H1 (cell line): ENCODE measurements around the gene ACSM3. TPM values are rescaled to one million over a fixed set of nuclear protein-coding genes. Genes with fewer than 3 reads are reported as not detected.
A peak's percentile ranks its signal among the peaks of the same experiment; 100 is the strongest.

Source experiments
- CBX5 ChIP-seq: fragments of 300-800, 300-1000 bp; sonication (generic); IDR thresholded peaks from 2 replicates; pipeline ENCODE4 v1.7.1; 2016; ENCODE audit warnings: antibody characterized with exemption, low read length, low read depth
- CHD1 ChIP-seq: IDR thresholded peaks from 2 replicates; pipeline ENCODE4 v1.6.1; 2012; ENCODE audit warnings: low read depth, low read length, improper control_type of control experiment
- CREB1 ChIP-seq: IDR thresholded peaks from 2 replicates; pipeline ENCODE4 v1.6.1; 2012; ENCODE audit warnings: inconsistent platforms
- KDM1A ChIP-seq: fragments of 200-600, 300-600 bp; sonication (generic); IDR thresholded peaks from 2 replicates; pipeline ENCODE4 v1.7.1; 2016; ENCODE audit warnings: mild to moderate bottlenecking, low read length, borderline replicate concordance
- MAX ChIP-seq: IDR thresholded peaks from 2 replicates; pipeline ENCODE4 v1.6.1; 2012; ENCODE audit warnings: inconsistent platforms
- NANOG ChIP-seq: IDR thresholded peaks from 2 replicates; pipeline ENCODE4 v1.6.1; 2011; ENCODE audit warnings: low read length, low read depth, mild to moderate bottlenecking, inconsistent platforms; ENCODE audit not compliant: insufficient read depth, poor library complexity, severe bottlenecking
- NRF1 ChIP-seq: IDR thresholded peaks from 2 replicates; pipeline ENCODE4 v1.6.1; 2011; ENCODE audit warnings: mild to moderate bottlenecking, low read depth, low read length, improper control_type of control experiment
- TCF12 ChIP-seq: IDR thresholded peaks from 2 replicates; pipeline ENCODE4 v1.6.1; 2011; ENCODE audit warnings: low read depth, mild to moderate bottlenecking, low read length
- YY1 ChIP-seq: IDR thresholded peaks from 2 replicates; pipeline ENCODE4 v1.6.1; 2011; ENCODE audit warnings: low read depth, mild to moderate bottlenecking, low read length
- polyA plus RNA-seq, 7 experiments: library from polyadenylated mRNA; depleted of rRNA in 3 of 7; stranded (reverse) in 5 of 7; unstranded in 2 of 7; fragments of >200 nt in 5 of 7; fragments of 200-250 nt in 2 of 7; gene quantifications; 1 replicate in 5 of 7; 2 replicates in 1 of 7; 4 replicates in 1 of 7; pipeline versions ENCODE4 v1.2.1 to v1.2.3, GENCODE V29; 2011 to 2013; ENCODE audit warnings: missing spikeins in 2 of 7, mixed read lengths in 2 of 7
- total RNA-seq: library from RNA; stranded (reverse); fragmentation: NEBNext Ultra II Directional; extraction: Animal tissue kit (Norgen Biotek cat#: 25700); gene quantifications from 2 replicates; pipeline ENCODE4 v1.2.1, GENCODE V29; 2021

ACSM3 gene
- total and polyA plus RNA-seq, 2 of the 8 experiments (the other 6 are each of a cell fraction or from before 2014, with no cell fraction given): 5.7 to 6.2 TPM

GRCh38 chr16:20774703-20775362 is 11.0 kb downstream of the ACSM3 start (continued):
- TF ChIP-seq CHD1: no peak
- peak; percentile 36; the same call in 1 of the 2 replicates for TF ChIP-seq CREB1
- TF ChIP-seq MAX: peak; percentile 71
- TF ChIP-seq TCF12: no peak
- no peak for TF ChIP-seq KDM1A
- peak; percentile 43; the same call in 1 of the 2 replicates for TF ChIP-seq YY1
- no peak for TF ChIP-seq NRF1
- TF ChIP-seq CBX5: no peak
- no peak for TF ChIP-seq NANOG
